Measurements from ENCODE around the gene MDM1. TPM values are rescaled to one million over a fixed set of nuclear protein-coding genes. Genes with fewer than 3 reads are reported as not detected.

MDM1 gene
- total RNA-seq, 4 donors from 2014 or later = 8.2 to 23.5 (median 13.4) TPM

GRCh38 chr12:68345763-68346162 is 13.6 kb upstream of the MDM1 start:
- intact Hi-C loops (cut with DNase I; ENCODE audit: low total_unique reads) = no loop called here
- WGBS, 2 donors (ENCODE audit: low coverage in 1 of 2) = 66 to 70% methylated on average over 2 to 3 of the region's 3 CpGs
- no peak for TF ChIP-seq CTCF (IDR thresholded peaks at IDR 0.05)
- no peak for TF ChIP-seq POLR2A (IDR thresholded peaks at IDR 0.05)
- TF ChIP-seq EP300 (IDR thresholded peaks at IDR 0.05; ENCODE audit: low read depth) = no peak
- TF ChIP-seq POLR2AphosphoS5 (IDR thresholded peaks at IDR 0.05) = no peak
- Histone ChIP-seq H3K36me3 (no peaks in the 10 kb centered on the region), H3K27me3 (no peaks in the 10 kb centered on the region), H3K4me3 (no peak overlapping the region), H3K27ac (no peak overlapping the region), H3K4me1 (peaks cover 0 to 4% (median 0%) of the 10 kb centered on the region in 4 donors), H3K9me3 (no peaks in the 10 kb centered on the region)
- in situ Hi-C loops (cut with MboI; ENCODE audit: low pct_ligation_motif_present in 1 of 4, low pct_unique_long_range_greater_than_20kb in 1 of 4, low sequenced_read_pairs in 3 of 4) = loop anchor here in 1 of 4 donors (25.0 kb wide), 1 partner anchor 342 kb away; the partner anchor contains the start of gene NUP107
- DNase-seq = no peak

GRCh38 chr12:68344126-68344525 is 12.0 kb upstream of the MDM1 start:
- H3K4me3 ChIP-seq = no peak overlapping the region
- TF ChIP-seq EP300 (IDR thresholded peaks at IDR 0.05; ENCODE audit: low read depth) (no peak), CTCF (IDR thresholded peaks at IDR 0.05) (no peak), POLR2A (IDR thresholded peaks at IDR 0.05) (no peak)
- WGBS, 2 donors (ENCODE audit: low coverage in 1 of 2) = 59% methylated on average over 2 of the region's 2 CpGs; no CpG with 5 or more reads in 1 of the 2 donors
- intact Hi-C loops (cut with DNase I; ENCODE audit: low total_unique reads) = no loop called here
- H3K27ac ChIP-seq = no peak overlapping the region
- no peaks in the 10 kb centered on the region for H3K9me3 ChIP-seq
- no peaks in the 10 kb centered on the region for H3K27me3 ChIP-seq
- no peak for DNase-seq
- H3K36me3 ChIP-seq = no peaks in the 10 kb centered on the region
- peaks cover 0 to 5% (median 2%) of the 10 kb centered on the region in 4 donors for H3K4me1 ChIP-seq
- in situ Hi-C loops (cut with MboI; ENCODE audit: low pct_ligation_motif_present in 1 of 4, low pct_unique_long_range_greater_than_20kb in 1 of 4, low sequenced_read_pairs in 3 of 4) = loop anchor here in 1 of 4 donors (25.0 kb wide), 1 partner anchor 343 kb away; the partner anchor contains the start of gene NUP107

GRCh38 chr12:68342966-68343365 is 10.8 kb upstream of the MDM1 start:
- intact Hi-C loops (cut with DNase I; ENCODE audit: low total_unique reads) = no loop called here
- 70 to 72% methylated on average over 2 to 3 of the region's 3 CpGs for WGBS, 2 donors (ENCODE audit: low coverage in 1 of 2)
- Histone ChIP-seq H3K9me3 (no peaks in the 10 kb centered on the region), H3K4me3 (no peak overlapping the region), H3K27me3 (no peaks in the 10 kb centered on the region), H3K36me3 (no peaks in the 10 kb centered on the region), H3K27ac (no peak overlapping the region), H3K4me1 (peaks cover 0 to 5% (median 0%) of the 10 kb centered on the region in 4 donors)
- TF ChIP-seq POLR2AphosphoS5 (IDR thresholded peaks at IDR 0.05) = no peak
- no peak for TF ChIP-seq EP300 (IDR thresholded peaks at IDR 0.05; ENCODE audit: low read depth)
- no peak for TF ChIP-seq POLR2A (IDR thresholded peaks at IDR 0.05)
- no peak for TF ChIP-seq CTCF (IDR thresholded peaks at IDR 0.05)
- in situ Hi-C loops (cut with MboI; ENCODE audit: low pct_ligation_motif_present in 1 of 4, low pct_unique_long_range_greater_than_20kb in 1 of 4, low sequenced_read_pairs in 3 of 4) = loop anchor here in 1 of 4 donors (25.0 kb wide), 1 partner anchor 344 kb away; the partner anchor contains the start of gene NUP107
- DNase-seq = no peak

GRCh38 chr12:68341822-68342221 is 9.7 kb upstream of the MDM1 start:
- no peak overlapping the region for H3K4me3 ChIP-seq

More at GRCh38 chr12:68341822-68342221, 9.7 kb upstream of the MDM1 start:
- no peak for TF ChIP-seq POLR2AphosphoS5 (IDR thresholded peaks at IDR 0.05)
- no peak for TF ChIP-seq EP300 (IDR thresholded peaks at IDR 0.05; ENCODE audit: low read depth)
- no peak for TF ChIP-seq POLR2A (IDR thresholded peaks at IDR 0.05)
- no peak for TF ChIP-seq CTCF (IDR thresholded peaks at IDR 0.05)
- intact Hi-C loops (cut with DNase I; ENCODE audit: low total_unique reads) = no loop called here
- H3K36me3 ChIP-seq = no peaks in the 10 kb centered on the region
- H3K4me1 ChIP-seq = peaks cover 0 to 13% (median 2%) of the 10 kb centered on the region in 4 donors
- H3K27ac ChIP-seq = no peak overlapping the region
- no peaks in the 10 kb centered on the region for H3K9me3 ChIP-seq
- WGBS, 2 donors (ENCODE audit: low coverage in 1 of 2) = 94 to 100% methylated on average over 1 to 2 of the region's 2 CpGs
- DNase-seq = no peak
- no peaks in the 10 kb centered on the region for H3K27me3 ChIP-seq
- in situ Hi-C loops (cut with MboI; ENCODE audit: low pct_ligation_motif_present in 1 of 4, low pct_unique_long_range_greater_than_20kb in 1 of 4, low sequenced_read_pairs in 3 of 4) = loop anchor here in 1 of 4 donors (25.0 kb wide), 1 partner anchor 345 kb away; the partner anchor contains the start of gene NUP107
